ENCODE data around the gene BLNK.
A peak's percentile ranks its signal among the peaks of the same experiment; 100 is the strongest.

Gene BLNK

DNA sequence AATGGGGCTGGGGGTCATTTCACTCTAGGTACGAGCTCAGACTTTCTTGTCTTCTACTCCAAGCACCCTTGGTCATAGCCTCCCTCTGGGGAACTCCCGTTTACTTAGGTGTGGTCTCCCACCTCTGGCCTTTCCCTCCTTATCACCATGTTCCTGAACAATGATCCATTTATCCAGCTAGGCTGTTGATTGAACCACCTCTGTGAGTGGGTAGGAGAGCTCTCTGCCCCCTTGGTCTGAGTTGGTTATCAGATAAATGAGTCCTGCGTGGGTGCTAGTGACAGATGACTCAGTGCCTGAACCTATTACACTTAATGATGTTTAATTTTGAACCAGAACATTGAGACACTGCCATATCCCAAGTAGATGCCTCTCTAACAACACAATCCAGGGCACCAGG is 9.4 kb downstream of the BLNK start:
- DNase-seq (ENCODE audit: low spot score) = no peak

GRCh38 chr10:96261132-96261531 is 10.2 kb downstream of the BLNK start:
- DNase-seq (ENCODE audit: low spot score) = no peak

- DNase-seq (ENCODE audit: low spot score) = no peak
Observed at GRCh38 chr10:96260014-96260413, 11.4 kb downstream of the BLNK start.

DNA sequence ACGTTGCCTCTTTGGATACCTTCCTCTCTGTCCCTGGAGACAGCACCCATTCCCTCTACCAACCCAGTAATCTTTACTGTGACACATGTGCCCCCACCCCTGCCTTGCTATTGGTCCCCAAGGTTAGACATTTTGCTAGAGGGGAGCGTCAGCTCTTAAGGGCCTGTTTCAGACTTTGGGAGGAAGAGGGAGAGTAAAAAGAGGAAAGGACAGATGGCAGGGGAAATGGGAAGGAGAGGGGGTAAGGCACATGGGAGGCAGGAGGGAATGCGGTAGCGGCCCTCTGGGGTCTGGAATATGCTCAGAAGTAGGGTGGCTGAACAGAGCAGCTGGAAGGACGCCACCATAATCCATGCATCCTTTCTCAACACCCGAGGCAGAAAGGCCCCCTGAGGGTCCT is 12.2 kb downstream of the BLNK start:
- no peak for DNase-seq (ENCODE audit: low spot score)

DNA sequence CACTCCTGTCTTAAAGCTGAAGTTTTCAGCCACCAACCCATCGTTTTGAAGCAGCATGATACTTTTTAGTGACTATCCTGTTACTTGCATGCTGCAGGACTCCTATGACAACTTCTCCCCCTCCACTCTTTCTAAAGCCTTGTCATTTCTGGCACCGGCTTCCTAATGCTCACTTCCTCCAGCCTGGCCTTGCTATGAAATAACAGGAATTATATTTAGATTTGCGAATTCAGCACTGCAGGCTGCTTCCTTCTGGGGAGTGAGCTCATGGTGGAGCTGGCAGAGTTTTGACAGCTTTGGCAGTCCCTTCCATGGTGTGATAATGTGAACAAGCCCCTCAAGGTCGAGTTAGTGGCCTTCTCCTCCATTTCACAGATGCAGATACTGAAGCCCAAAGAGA is 13.4 kb downstream of the BLNK start:
- DNase-seq (ENCODE audit: low spot score) = no peak

- no peak for DNase-seq (ENCODE audit: low spot score)
Observed at GRCh38 chr10:96255549-96256333, 15.6 kb downstream of the BLNK start.

GRCh38 chr10:96254976-96255375 is 16.4 kb downstream of the BLNK start:
- no peak for DNase-seq (ENCODE audit: low spot score)

DNA sequence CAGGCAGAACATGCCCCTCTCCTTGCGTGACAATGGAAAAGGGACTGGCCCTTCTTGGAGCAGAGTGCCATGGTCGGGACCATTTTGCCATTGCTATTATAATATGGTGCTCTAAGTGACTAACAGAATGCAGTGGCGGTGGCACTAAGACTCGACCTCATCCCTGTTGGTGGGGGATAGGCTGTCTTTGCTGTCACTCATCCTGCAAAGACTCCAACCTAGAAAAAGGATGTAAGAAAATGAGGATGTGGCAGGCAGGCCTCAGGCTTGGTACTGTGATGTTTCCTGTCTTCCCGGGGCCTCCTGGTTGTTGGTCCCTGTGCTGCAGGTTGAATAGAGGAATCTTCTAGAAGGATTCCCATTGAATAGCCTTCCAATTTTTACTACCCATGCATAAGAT is 18.6 kb downstream of the BLNK start:
- DNase-seq (ENCODE audit: low spot score) = no peak

DNA sequence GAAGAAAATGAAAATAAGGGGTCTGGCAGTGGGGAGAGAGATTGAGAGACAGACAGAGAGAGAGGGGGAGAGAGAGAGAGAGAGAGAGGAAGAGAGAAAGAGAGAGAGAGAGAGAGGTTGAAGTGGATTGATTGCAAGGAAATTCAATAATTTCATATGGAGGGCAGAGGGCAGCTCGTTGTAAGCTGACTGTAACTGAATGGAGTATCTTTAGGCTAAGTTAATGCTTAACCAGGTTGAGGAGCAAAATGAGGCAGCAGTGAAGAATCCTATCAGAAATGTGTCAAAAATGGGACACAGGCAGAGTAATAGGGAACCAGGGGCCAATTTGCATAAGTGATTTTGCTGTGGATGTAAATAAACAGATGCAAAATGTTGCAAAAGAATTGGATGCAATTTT is 21.0 kb downstream of the BLNK start:
- DNase-seq (ENCODE audit: low spot score) = no peak

- DNase-seq (ENCODE audit: low spot score) = no peak
Observed at GRCh38 chr10:96249264-96249663, 22.1 kb downstream of the BLNK start.

- no peak for DNase-seq (ENCODE audit: low spot score)
Observed at GRCh38 chr10:96244354-96244753, 27.0 kb downstream of the BLNK start.

- no peak for DNase-seq (ENCODE audit: low spot score)
Observed at GRCh38 chr10:96243296-96243695, 28.1 kb downstream of the BLNK start.

DNA sequence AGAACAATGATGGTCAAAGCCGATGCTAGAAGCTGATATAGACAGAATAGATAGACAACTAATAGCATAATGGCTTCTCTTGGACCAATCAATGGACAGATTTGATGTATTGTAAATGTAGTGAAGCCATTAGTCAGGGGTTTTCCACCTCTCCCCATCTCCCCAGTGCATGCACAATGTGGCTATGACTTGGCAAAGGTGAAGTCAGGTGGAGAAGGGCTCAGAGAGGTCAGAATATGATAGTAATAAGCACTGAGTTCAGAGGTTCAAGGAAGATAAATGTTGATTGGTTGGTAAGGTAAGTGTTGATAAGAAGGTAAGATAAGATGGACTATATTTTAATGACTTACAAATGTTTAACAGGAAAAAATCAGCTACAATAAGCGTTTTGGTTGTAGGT is 28.5 kb downstream of the BLNK start:
- DNase-seq (ENCODE audit: low spot score) = no peak

DNA sequence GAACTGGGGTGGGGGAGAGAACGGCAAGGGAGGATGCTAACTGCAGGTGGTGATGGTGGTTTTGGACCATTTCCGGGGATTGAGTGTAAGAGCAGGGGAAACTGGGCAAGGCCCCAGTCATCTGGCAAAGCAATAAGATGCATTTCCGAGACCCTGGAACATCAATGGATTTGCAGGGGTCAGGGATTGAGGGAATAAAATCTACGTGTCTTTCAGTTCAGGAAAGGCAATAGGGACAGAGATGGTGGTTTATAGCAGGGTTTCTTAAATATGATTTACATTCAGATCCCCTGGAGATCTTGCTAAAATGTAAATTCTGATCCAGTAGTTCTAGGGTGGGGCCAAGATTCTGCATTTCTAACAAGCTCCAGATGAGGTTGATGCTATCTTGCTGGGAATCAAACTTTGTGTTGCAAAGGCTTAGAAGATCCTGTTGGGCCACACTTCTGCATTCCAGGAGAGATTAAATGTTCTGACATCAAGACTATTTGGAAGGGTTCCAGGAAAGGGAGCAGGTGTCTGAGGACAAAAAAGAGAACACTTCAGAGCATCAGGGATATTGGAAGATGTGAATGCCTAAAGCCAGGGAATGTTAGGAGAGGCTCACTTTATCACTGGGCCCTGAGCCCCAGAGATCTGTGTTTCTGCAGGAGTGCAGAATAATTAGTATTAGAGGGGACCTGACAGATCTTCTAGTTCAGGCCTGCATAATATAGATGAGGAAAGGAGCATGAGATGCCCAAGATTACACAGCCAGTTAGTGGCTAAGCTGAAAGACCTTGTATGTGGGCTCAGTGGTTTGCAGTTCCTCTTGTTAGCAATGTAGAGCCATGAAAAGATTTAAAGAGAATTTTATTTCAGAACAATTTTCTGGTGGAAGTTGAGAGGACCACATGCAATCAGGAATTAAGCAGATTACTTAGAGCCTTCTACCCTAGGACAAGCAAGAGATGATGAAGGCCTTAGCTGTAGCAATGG is 32.4 kb downstream of the BLNK start:
- no peak for DNase-seq (ENCODE audit: low spot score)

- DNase-seq (ENCODE audit: low spot score) = no peak
Observed at GRCh38 chr10:96236876-96237275, 34.5 kb downstream of the BLNK start.

DNA sequence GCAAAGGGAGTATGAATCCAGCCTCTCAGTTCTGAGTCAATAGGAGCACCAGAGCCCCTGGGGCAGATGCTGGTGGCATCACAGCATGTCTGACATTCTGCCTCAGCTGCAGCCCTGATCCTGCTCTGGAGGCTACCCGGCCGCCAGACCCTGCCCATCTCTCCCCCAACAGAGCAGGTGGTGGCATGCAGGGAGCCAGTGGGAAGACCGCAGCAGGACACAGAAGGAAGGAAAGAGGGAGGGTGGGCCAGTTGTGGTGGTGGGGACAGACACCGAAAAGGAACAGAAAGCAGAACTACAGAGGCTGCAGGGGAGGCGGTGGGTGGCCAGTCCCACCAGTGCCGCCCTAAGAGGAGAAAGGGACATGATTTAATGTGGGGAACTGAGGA is 35.3 kb downstream of the BLNK start:
- no peak for DNase-seq (ENCODE audit: low spot score)

DNA sequence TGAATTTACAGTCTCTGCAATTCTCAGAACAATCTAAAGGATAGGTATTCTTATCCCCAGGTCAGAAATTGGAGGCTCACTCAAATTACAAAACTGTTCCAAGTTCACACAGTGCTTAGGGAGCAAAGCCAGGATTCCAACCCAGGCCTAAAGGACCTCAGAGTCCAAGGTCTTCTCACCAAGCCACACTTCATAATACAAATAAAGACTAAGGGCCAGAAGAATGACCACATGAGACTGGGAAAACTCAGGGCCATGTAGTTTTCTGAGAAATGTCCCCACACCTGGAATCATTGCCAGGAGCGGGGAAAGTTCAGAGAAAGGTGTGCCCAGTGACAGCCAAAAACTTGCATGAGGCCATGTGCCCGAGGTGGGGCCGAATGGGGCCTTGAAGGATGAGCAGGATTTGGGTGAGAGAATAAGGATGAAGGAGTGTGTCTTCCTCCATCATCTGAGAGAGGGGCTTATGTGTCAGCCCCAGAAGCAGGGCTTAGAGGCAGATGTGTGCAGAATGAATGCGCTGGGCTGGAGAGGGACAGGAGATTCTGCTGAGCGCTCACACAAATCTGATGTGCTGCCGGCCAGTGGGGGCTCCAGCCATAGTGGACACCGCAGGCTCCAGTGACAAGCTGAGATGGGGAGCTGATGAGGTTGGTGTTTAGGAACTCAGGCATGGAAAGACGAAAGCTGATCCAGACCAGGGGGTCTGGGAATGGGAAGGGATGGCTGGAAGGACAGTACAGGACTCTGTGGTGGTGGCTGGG is 35.9 kb downstream of the BLNK start:
- no peak for DNase-seq (ENCODE audit: low spot score)

DNA sequence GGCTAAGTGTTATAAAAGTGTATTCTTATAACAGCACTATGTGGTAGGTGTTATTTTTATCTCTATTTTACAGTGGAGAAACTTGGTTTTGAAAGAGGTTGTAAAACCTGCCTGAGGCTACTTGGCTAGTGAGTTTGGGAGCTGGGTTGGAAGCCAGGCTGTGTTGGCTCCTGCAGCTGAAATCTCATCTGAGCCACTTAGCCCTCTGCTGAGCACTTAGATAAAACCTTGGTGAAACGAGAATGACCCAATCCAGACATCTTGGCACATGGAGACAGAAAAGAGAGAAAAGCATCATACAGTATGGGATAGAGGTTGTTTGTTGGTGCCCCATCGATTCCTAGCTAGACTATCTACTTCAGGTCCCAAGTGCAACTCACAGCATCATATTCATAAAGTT is 37.4 kb downstream of the BLNK start:
- DNase-seq (ENCODE audit: low spot score) = no peak

DNA sequence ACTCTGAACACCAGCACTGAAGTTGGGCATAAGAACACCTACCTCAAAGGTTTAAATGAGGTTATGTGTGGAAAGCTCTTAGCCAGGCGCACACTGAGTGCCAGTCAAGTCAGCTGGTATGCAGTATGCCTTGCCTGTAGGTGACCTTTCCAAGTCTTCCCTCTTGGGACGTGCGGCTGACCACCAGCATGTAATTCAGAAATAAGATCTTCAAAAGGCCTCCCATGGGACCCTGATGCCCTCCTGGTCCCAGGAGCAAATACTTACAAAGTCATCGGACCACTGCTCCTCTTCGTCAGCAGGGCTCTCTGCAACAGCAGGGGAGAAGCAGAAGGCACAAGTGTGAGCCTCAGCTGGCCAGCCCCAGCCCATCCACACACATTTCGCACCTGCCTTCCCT is 40.8 kb downstream of the BLNK start:
- DNase-seq (ENCODE audit: low spot score) = no peak

- peak; percentile 58 for DNase-seq (ENCODE audit: low spot score)
Observed at GRCh38 chr10:96229568-96230030, 41.8 kb downstream of the BLNK start.

DNA sequence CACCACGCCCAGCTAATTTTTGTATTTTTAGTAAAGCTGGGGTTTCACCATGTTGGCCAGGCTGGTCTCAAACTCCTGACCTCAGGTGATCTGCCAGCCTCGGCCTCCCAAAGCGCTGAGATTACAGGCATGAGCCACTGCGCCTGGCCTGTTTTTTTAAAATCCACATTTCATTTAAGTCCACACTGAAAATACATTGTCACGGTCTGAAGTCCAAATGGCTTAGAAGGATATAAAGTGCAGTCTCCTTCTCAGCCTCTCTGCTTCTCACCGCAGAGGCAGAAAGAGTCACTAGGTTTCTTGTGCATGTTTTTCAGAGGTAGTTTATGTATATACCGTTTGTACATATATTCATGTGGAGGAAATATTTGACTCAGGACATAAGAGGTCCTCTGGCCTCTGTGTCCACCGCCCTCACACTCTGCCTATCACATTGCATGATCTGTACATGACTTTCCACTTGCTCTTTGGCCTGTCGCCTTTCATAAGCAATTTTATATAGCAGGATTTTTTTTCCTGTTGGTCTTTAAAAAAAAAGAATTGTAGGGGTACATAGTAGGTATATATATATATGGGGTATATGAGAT is 42.9 kb downstream of the BLNK start:
- no peak for DNase-seq (ENCODE audit: low spot score)

DNA sequence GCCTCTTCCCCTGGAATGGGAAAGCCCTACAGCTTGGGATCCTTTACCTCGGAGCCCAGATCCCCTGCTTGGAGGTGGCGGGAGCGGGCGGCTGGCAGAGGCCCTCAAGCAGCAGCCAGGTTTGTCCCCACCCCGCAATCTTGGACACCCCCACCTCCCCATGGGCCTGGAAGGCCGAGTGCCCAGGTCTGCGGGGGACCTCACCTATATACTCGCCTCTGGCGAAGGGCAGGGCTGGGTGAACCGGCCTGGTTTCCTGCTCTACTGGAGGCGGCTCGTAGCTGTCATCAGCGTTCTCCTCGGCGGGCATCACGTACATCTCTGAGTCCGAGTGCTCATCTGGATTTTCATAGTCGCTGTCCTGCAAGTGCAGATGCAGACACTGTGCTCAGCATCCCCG is 44.2 kb downstream of the BLNK start:
- no peak for DNase-seq (ENCODE audit: low spot score)

Measured in LoVo (cell line).